Progenitor cell of endocrine pancreas (in vitro differentiated cells): ENCODE measurements around the gene CORIN. TPM values are rescaled to one million over a fixed set of nuclear protein-coding genes. Genes with fewer than 3 reads are reported as not detected.

Experiments used
- DNase-seq: peaks from one replicate; pipeline ENCODE4 v3.0.0; 2021; ENCODE audit warnings: low spot score; ENCODE audit not compliant: unreplicated experiment
- H3K27ac Mint-ChIP-seq: 2 replicates; pipeline ENCODE4 v1.8.0; 2021; ENCODE audit warnings: mild to moderate bottlenecking, moderate library complexity, mixed read lengths
- H3K27me3 Mint-ChIP-seq: 2 replicates; pipeline ENCODE4 v1.8.0; 2021; ENCODE audit warnings: mixed read lengths
- H3K36me3 Mint-ChIP-seq: 2 replicates; pipeline ENCODE4 v1.8.0; 2022; ENCODE audit warnings: mixed read lengths; ENCODE audit not compliant: insufficient read depth
- H3K4me1 Mint-ChIP-seq: 2 replicates; pipeline ENCODE4 v1.8.0; 2021; ENCODE audit warnings: low read depth, mixed read lengths
- H3K4me3 Mint-ChIP-seq: 2 replicates; pipeline ENCODE4 v1.8.0; 2021; ENCODE audit warnings: low read depth, mild to moderate bottlenecking, moderate library complexity, mixed read lengths
- H3K9me3 Mint-ChIP-seq: 2 replicates; pipeline ENCODE4 v1.8.0; 2021; ENCODE audit warnings: low read depth, mixed read lengths
- total RNA-seq: library from RNA; stranded (reverse); gene quantifications from 2 replicates; pipeline ENCODE4 v1.2.1, GENCODE V29; 2021
- TF ChIP-seq, protein P1 (sequence below): fragments of 200-600 bp; sonication (generic); IDR thresholded peaks from one replicate; pipeline ENCODE4 v1.5.0; 2021; ENCODE audit warnings: antibody characterized with exemption, mild to moderate bottlenecking; ENCODE audit not compliant: unreplicated experiment

Gene CORIN
- total RNA-seq, 1 donor from 2014 or later, result 0.84 TPM

DNA sequence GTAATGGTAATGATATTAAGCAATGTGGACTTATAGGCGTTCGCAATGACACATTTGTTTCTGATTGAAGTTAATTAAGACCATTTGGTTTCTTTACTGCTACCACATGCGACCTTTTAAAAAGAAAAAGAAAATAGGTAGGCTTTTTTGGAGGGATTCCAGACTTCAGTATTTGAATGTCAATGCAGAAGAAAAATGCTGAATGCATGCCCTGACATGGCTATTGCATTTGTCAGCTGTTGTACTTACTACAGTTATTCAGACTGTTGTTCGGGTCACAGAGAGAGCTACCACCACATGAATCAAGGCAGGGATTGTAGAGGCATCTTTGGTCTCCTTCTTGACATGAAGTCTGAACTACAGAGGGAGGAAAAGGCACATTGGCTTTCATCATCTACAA, 163.7 kb downstream of the CORIN start:
- DNase-seq, result no peak
- Mint-ChIP-seq H3K27ac (no peak overlapping the region), H3K36me3 (no peaks in the 10 kb centered on the region), H3K27me3 (no peaks in the 10 kb centered on the region), H3K4me1 (peaks cover 8% of the 10 kb centered on the region), H3K4me3 (no peak overlapping the region), H3K9me3 (no peaks in the 10 kb centered on the region)
- TF ChIP-seq, protein P1, sequence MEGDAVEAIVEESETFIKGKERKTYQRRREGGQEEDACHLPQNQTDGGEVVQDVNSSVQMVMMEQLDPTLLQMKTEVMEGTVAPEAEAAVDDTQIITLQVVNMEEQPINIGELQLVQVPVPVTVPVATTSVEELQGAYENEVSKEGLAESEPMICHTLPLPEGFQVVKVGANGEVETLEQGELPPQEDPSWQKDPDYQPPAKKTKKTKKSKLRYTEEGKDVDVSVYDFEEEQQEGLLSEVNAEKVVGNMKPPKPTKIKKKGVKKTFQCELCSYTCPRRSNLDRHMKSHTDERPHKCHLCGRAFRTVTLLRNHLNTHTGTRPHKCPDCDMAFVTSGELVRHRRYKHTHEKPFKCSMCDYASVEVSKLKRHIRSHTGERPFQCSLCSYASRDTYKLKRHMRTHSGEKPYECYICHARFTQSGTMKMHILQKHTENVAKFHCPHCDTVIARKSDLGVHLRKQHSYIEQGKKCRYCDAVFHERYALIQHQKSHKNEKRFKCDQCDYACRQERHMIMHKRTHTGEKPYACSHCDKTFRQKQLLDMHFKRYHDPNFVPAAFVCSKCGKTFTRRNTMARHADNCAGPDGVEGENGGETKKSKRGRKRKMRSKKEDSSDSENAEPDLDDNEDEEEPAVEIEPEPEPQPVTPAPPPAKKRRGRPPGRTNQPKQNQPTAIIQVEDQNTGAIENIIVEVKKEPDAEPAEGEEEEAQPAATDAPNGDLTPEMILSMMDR, result no peak

DNA sequence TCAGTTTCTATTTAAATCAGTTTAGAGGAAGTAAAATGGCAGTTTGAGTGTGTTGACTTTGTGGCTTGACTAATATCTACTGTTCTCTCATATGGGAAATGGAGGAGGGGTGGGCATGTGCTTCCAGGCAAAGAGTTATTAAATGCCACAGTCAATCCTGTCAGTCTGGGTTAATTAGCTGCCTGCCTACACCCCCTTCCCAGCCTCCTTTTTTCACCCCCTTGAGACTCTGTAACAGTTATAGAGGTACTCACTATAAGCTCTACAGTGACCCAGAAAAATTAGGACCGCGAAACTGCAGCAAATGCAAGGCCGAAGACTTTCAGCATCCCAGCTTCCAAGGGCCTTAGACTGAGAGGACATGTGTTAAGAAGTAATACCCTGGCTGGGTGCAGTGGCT, 165.2 kb downstream of the CORIN start:
- DNase-seq, result no peak
- TF ChIP-seq, protein P1, result no peak
- Mint-ChIP-seq H3K27me3 (no peaks in the 10 kb centered on the region), H3K9me3 (no peaks in the 10 kb centered on the region), H3K4me3 (no peak overlapping the region), H3K4me1 (peaks cover 12% of the 10 kb centered on the region), H3K27ac (no peak overlapping the region), H3K36me3 (no peaks in the 10 kb centered on the region)

DNA sequence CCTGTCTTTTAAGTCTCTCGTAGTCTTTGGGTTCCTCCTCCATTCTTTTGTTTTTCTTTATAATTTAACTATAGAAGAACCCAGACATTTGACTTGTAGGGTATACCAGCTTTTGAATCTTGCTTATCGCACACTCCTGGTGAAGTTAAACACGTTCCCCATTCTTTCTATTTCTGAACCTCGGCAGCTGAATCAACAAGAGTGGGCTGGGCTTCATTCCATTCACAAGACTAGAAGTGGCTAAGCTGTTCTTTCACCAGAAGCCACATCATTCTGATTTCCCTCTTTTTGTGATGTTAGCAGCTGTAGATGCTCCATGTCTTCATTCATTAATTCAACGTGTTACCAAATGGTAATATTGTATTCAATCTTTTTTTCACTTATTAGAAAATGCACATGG, 167.9 kb downstream of the CORIN start:
- peaks cover 4% of the 10 kb centered on the region for H3K9me3 Mint-ChIP-seq
- no peak for DNase-seq
- H3K27me3 Mint-ChIP-seq, result no peaks in the 10 kb centered on the region
- H3K4me3 Mint-ChIP-seq, result no peak overlapping the region
- TF ChIP-seq, protein P1, result no peak
- peaks cover 12% of the 10 kb centered on the region for H3K4me1 Mint-ChIP-seq
- no peaks in the 10 kb centered on the region for H3K36me3 Mint-ChIP-seq
- peak overlapping the region; percentile 20 for H3K27ac Mint-ChIP-seq

DNA sequence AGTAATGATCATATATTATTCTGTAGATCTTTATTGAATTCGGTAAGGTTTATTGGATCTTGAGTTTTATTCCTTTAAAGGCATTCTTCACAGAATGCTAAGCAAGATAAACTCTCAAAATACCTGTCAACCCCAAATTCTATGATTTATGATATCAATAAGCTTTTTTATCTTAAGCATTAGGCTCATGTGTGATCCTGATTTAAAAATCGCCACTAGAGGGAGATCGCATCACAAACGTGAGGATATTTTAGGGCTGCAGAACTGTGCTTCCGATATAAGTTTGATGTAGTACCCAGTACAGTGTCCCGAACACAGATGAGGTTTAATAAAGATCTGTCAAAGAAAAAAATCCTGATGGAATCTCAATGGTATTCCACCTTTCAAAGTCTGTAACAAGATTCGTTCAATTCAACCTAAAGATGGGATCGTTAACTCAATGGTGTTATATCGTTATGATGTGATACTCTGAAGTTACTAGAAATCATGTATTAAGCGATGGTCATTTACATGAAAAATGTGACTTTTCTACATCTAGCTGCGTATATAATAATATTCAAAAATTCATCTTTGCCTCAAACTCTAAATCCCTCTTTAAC, 169.0 kb downstream of the CORIN start:
- no peak for DNase-seq
- TF ChIP-seq, protein P1, result peak; percentile 69
- Mint-ChIP-seq H3K27ac (no peak overlapping the region), H3K4me3 (no peak overlapping the region), H3K36me3 (no peaks in the 10 kb centered on the region), H3K27me3 (no peaks in the 10 kb centered on the region), H3K9me3 (peaks cover 4% of the 10 kb centered on the region), H3K4me1 (peaks cover 12% of the 10 kb centered on the region)

DNA sequence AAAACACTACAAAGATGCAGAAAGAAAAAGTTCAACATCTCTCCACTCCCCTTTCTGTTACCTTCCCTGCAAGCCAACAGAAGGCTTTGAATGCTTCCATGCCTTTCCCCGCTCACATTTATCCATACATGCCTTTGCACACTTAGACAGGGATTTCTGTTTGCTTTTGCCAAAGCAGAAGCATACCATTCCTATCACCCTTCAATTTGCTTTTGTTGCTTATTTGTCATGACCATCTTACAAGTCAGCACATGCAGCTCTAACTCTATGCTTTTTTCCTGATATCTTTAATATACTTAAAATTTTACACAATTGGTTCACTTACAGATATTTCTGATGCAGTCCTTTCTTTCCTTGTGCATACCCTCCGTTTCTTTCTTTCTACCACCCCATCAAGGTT, 169.6 kb downstream of the CORIN start:
- Mint-ChIP-seq H3K4me3 (no peak overlapping the region), H3K27me3 (no peaks in the 10 kb centered on the region), H3K36me3 (no peaks in the 10 kb centered on the region), H3K9me3 (peaks cover 4% of the 10 kb centered on the region), H3K4me1 (peaks cover 12% of the 10 kb centered on the region), H3K27ac (no peak overlapping the region)
- DNase-seq, result no peak
- TF ChIP-seq, protein P1, result no peak
